Measurements from ENCODE around the gene PLA2G2D.

PLA2G2D gene

DNA sequence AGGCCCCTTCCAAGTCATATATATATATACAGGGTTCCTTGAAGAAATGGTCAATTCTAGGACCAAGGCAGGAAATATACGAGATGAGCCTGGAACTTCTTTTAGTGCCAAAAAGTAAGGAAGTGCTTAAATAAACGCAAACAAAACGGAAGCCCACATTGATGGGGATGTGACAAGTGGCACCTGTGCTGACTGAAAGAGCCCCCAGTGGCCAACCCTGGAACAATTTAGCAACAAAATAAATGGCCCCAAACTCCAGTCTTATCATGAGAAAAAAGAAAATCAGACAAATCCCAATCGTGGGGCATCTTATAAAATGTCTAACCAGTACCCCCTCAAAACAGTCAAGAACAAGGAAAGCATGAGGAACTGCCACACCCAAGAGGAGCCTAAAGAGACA is 31.7 kb downstream of the PLA2G2D start:
- TF ChIP-seq, protein P1, sequence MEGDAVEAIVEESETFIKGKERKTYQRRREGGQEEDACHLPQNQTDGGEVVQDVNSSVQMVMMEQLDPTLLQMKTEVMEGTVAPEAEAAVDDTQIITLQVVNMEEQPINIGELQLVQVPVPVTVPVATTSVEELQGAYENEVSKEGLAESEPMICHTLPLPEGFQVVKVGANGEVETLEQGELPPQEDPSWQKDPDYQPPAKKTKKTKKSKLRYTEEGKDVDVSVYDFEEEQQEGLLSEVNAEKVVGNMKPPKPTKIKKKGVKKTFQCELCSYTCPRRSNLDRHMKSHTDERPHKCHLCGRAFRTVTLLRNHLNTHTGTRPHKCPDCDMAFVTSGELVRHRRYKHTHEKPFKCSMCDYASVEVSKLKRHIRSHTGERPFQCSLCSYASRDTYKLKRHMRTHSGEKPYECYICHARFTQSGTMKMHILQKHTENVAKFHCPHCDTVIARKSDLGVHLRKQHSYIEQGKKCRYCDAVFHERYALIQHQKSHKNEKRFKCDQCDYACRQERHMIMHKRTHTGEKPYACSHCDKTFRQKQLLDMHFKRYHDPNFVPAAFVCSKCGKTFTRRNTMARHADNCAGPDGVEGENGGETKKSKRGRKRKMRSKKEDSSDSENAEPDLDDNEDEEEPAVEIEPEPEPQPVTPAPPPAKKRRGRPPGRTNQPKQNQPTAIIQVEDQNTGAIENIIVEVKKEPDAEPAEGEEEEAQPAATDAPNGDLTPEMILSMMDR (conservative IDR thresholded peaks at IDR 0.05; ENCODE audit: low read length): peak; percentile 9; the same call in 1 of the 2 replicates
- H3K4me3 ChIP-seq (ENCODE audit: low read length): no peak overlapping the region
- no peak for DNase-seq (ENCODE audit: low read depth)

DNA sequence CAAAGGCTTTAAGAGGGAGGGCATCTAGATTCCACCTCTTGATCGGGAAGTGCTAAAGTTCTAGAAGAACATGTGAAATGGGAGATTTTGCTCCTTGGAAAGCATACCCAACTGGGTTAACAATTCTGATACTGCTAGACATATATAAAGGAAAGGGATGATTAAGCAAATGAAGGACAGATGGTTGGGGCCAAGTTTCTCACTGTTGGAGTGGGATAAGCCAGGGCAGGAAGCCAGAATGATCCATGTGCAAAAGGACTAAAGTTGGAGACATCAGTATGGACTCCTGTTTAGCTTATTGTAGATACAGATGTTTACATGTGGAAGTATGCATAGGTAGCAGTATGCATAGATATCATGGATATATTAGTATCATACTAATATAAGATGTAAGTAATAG is 32.5 kb downstream of the PLA2G2D start:
- TF ChIP-seq, protein P1 (conservative IDR thresholded peaks at IDR 0.05; ENCODE audit: low read length): no peak
- H3K4me3 ChIP-seq (ENCODE audit: low read length): no peak overlapping the region
- DNase-seq (ENCODE audit: low read depth): no peak

DNA sequence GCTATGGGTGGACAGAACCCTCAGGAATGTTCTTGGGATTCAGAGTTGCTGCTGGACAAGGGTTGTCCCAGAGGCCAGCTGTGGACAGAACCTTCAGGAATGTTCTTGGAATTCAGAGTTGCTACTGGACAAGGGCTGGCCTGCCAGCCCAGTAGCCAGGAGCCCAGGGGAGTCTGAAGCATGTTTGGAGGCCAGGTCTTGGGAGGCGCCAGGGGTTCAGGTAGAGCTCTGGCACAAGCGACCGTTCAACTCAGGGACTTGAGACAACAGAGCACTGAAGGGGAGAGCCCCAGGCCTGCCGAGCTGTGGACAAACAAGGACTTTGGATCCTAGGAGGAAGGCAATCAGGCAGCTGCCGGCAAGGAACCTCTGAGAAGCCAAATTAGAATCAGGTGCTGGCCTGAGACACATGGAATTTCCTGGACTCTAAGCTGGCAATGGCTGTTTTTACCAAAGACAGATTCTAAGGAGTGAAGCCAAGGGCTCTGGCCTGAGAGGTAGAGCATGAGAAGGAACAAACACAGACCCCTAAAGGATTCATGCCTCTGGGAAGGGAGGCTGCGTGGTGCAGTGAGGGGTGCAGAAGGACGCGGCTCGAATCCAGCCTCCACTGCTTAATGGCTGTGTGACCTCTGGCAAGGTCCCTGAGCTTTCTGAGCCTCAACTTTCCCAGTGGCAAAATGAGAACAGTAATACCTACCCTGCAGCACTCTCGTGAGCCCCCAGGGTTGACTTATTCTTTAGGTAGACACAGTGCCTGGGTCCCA is 36.0 kb downstream of the PLA2G2D start:
- H3K4me3 ChIP-seq (ENCODE audit: low read length): no peak overlapping the region
- TF ChIP-seq, protein P1 (conservative IDR thresholded peaks at IDR 0.05; ENCODE audit: low read length): no peak
- no peak for DNase-seq (ENCODE audit: low read depth)

DNA sequence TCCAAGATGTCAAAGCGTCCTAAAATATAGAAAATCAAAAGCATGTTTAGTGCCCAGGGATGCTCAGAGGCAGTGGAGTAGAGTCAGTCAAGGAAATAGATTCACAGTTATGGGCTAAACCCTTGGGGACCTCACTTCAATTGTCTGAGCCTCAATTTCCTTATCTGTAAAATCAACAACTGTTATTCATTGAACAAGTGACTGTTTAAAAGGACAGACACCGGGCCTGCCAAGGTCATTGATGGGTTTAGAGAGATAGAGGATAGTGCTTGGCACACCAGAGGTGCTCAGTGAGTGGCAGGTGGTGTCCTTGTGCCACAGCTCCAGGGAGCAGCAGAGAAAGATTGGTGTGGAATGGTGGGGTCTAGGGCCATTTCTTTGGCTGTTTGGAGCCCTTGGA is 36.6 kb downstream of the PLA2G2D start:
- DNase-seq (ENCODE audit: low read depth): no peak
- H3K4me3 ChIP-seq (ENCODE audit: low read length): no peak overlapping the region
- TF ChIP-seq, protein P1 (conservative IDR thresholded peaks at IDR 0.05; ENCODE audit: low read length): no peak

DNA sequence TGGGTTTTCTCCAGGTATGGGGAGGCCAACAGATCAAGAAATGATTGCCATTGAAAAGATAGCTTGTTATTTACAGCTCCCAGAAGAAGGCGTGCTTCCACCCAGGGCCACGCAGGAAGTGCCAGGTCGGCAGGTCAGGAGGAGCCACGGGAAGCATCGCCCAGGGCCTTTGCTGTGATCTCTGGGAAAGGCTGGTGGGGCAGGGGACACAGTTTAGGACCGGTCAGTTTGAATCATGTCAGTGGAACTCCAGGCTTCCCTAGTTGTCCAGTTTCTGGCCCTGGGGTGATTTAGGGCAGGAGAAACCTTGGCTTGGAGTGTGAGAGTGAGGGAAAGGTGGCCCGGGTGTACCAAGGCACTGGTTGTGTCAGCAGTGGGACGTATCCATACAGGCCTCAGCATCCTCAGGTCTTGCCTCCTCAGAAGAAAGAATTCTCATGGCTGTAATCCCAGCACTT is 38.0 kb downstream of the PLA2G2D start:
- no peak overlapping the region for H3K4me3 ChIP-seq (ENCODE audit: low read length)
- no peak for DNase-seq (ENCODE audit: low read depth)
- TF ChIP-seq, protein P1 (conservative IDR thresholded peaks at IDR 0.05; ENCODE audit: low read length): no peak

DNA sequence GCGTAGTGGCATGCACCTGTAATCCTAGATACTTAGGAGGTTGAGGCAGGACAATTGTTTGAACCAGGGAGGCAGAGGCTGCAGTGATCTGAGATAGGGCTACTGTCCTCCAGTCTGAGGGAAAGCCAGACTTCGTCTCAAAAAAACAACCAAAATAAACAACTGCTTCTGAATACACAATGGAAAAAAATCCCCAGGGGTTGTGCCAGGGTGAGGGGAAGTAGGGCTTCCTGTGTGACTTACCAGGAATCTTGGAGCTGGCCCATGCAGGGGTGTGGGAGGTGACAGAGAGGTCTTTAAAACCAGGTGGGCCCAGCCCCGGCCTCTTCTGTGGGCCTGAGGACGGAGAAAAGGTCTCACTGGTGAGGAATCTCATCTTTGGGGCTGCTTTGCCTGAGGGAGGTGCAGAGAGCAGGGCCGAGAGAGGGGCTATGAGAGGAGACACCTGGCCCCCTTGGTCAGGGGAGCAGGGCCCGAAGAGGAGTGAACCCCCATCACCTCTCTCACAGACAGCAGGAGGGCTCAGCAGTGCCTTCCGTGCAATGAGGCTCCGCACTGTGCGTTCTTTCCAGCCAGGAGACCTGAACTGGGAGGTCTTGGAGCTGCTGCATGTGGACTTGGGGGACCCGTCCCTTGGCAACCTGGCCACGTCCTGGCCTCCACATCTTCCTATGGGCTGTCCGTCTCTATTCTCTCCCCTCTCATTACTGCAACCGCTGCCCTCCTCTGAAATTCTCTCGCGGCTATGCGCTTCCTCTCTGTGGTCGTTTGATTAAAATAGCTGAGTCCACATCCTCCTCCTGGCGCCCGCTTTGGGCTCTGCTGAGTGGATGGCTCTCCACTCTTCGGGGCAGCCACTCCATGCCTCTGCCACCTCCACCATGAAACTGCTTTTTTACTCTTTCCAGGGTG is 38.6 kb downstream of the PLA2G2D start:
- no peak for DNase-seq (ENCODE audit: low read depth)
- TF ChIP-seq, protein P1 (conservative IDR thresholded peaks at IDR 0.05; ENCODE audit: low read length): no peak

More for the DNA sequence above, 38.6 kb downstream of the PLA2G2D start:
- no peak overlapping the region for H3K4me3 ChIP-seq (ENCODE audit: low read length)
